Activated B cell treated with CpG ODN at 0.5 μM for 24 hours (primary cell): ENCODE measurements around the gene NUDT22. TPM values are rescaled to one million over a fixed set of nuclear protein-coding genes. Genes with fewer than 3 reads are reported as not detected.
A peak's percentile ranks its signal among the peaks of the same experiment; 100 is the strongest.

Source experiments
- ATAC-seq: fragments of 200-7000 bp; cut with Tn5 transposase; one replicate; pipeline ENCODE4 v1.10.0; 2021; ENCODE audit warnings: low read depth, mild to moderate bottlenecking, moderate library complexity
- CTCF ChIA-PET: fragments of 350-600 bp; sonication (Branson Sonifier 250); formaldehyde crosslinking; loops from one replicate; lab custom pipeline; 2021; ENCODE audit warnings: antibody characterized with exemption; lab: Charles Lee
- POLR2A ChIA-PET: fragments of 350-600 bp; sonication (Branson Sonifier 250); formaldehyde crosslinking; loops from one replicate; lab custom pipeline; 2021; ENCODE audit warnings: antibody characterized with exemption; lab: Charles Lee
- DNase-seq: peaks from one replicate; pipeline ENCODE4 v3.0.0; 2022
- H3K27ac Mint-ChIP-seq: one replicate; pipeline ENCODE4 v1.8.0; 2020; ENCODE audit warnings: mixed read lengths
- H3K27me3 Mint-ChIP-seq: one replicate; pipeline ENCODE4 v1.8.0; 2021; ENCODE audit warnings: mixed read lengths
- H3K36me3 Mint-ChIP-seq: one replicate; pipeline ENCODE4 v1.8.0; 2021; ENCODE audit warnings: low read depth, mixed read lengths
- H3K4me1 Mint-ChIP-seq: one replicate; pipeline ENCODE4 v1.8.0; 2021; ENCODE audit warnings: mixed read lengths
- H3K4me3 Mint-ChIP-seq: one replicate; pipeline ENCODE4 v1.8.0; 2020; ENCODE audit warnings: mild to moderate bottlenecking, mixed read lengths
- H3K9me3 Mint-ChIP-seq: one replicate; pipeline ENCODE4 v1.8.0; 2020; ENCODE audit warnings: mixed read lengths
- CTCF ChIP-seq: fragments of 200-600 bp; IDR thresholded peaks from one replicate; pipeline ENCODE4 v1.8.0; 2022; ENCODE audit warnings: antibody characterized with exemption, mild to moderate bottlenecking
- intact Hi-C: fragments of 100-400 bp; cut with micrococcal nuclease; formaldehyde crosslinking; loops from one replicate; pipeline ENCODE4 v1.15.1; 2024
- total RNA-seq: library from RNA; stranded (reverse); gene quantifications from 2 replicates; pipeline ENCODE4 v1.2.3, GENCODE V29; 2022

Gene NUDT22
- total RNA-seq, 1 donor from 2014 or later = 95.3 TPM

GRCh38 chr11:64253043-64253442, 27.0 kb downstream of the NUDT22 start:
- TF ChIP-seq CTCF = no peak
- no peak for ATAC-seq
- H3K27ac Mint-ChIP-seq = no peak overlapping the region
- H3K36me3 Mint-ChIP-seq = peaks cover 4% of the 10 kb centered on the region
- no peaks in the 10 kb centered on the region for H3K27me3 Mint-ChIP-seq
- DNase-seq = no peak
- intact Hi-C loops = no loop called here
- H3K4me1 Mint-ChIP-seq = peaks cover 13% of the 10 kb centered on the region
- POLR2A ChIA-PET = interaction anchor here (1.3 to 1.9 kb wide), 3 partner anchors 12 to 48 kb away, joined by 6 to 9 read pairs (median 8); partner anchors contain the start of gene FKBP2
- peak overlapping the region; percentile 28 for H3K4me3 Mint-ChIP-seq
- CTCF ChIA-PET = interaction anchor here (2.1 to 2.4 kb wide), 2 partner anchors 16 to 48 kb away, joined by 9 to 13 read pairs; no protein-coding TSS in a partner anchor
- H3K9me3 Mint-ChIP-seq = no peaks in the 10 kb centered on the region

GRCh38 chr11:64253481-64253880, 27.4 kb downstream of the NUDT22 start:
- Mint-ChIP-seq H3K27ac (no peak overlapping the region), H3K4me3 (no peak overlapping the region), H3K36me3 (peaks cover 4% of the 10 kb centered on the region), H3K9me3 (no peaks in the 10 kb centered on the region), H3K27me3 (no peaks in the 10 kb centered on the region), H3K4me1 (peaks cover 13% of the 10 kb centered on the region)
- DNase-seq = no peak
- POLR2A ChIA-PET = interaction anchor here (0.9 to 1.9 kb wide), 2 partner anchors 16 to 48 kb away, joined by 3 to 6 read pairs; no protein-coding TSS in a partner anchor
- CTCF ChIA-PET = no interaction called here
- intact Hi-C loops = no loop called here
- ATAC-seq = no peak
- no peak for TF ChIP-seq CTCF

- peaks cover 14% of the 10 kb centered on the region for H3K4me1 Mint-ChIP-seq
- no peak overlapping the region for H3K4me3 Mint-ChIP-seq
- no peaks in the 10 kb centered on the region for H3K9me3 Mint-ChIP-seq
- intact Hi-C loops = no loop called here
- peaks cover 5% of the 10 kb centered on the region for H3K36me3 Mint-ChIP-seq
- ChIA-PET CTCF (no interaction called here), POLR2A (interaction anchor here (0.5 to 1.9 kb wide), 3 partner anchors 15 to 483 kb away, joined by 3 to 6 read pairs (median 6); no protein-coding TSS in a partner anchor)
- DNase-seq (no peak), ATAC-seq (no peak)
- TF ChIP-seq CTCF = no peak
- H3K27ac Mint-ChIP-seq = no peak overlapping the region
- H3K27me3 Mint-ChIP-seq = no peaks in the 10 kb centered on the region
Observed at GRCh38 chr11:64254326-64254725, 28.3 kb downstream of the NUDT22 start.

- TF ChIP-seq CTCF = no peak
- Mint-ChIP-seq H3K4me1 (peaks cover 21% of the 10 kb centered on the region), H3K27me3 (no peaks in the 10 kb centered on the region), H3K9me3 (no peaks in the 10 kb centered on the region), H3K27ac (no peak overlapping the region), H3K4me3 (no peak overlapping the region), H3K36me3 (peaks cover 9% of the 10 kb centered on the region)
- intact Hi-C loops = no loop called here
- no peak for DNase-seq
- ATAC-seq = no peak
- ChIA-PET POLR2A (interaction anchor here (1.9 kb wide), 1 partner anchor 14 kb away, joined by 6 read pairs; no protein-coding TSS in a partner anchor), CTCF (no interaction called here)
Observed at GRCh38 chr11:64255135-64256128, 29.4 kb downstream of the NUDT22 start.

- no peaks in the 10 kb centered on the region for H3K9me3 Mint-ChIP-seq
Observed at GRCh38 chr11:64256300-64256699, 30.2 kb downstream of the NUDT22 start.

More at GRCh38 chr11:64256300-64256699, 30.2 kb downstream of the NUDT22 start:
- no peak for TF ChIP-seq CTCF
- Mint-ChIP-seq H3K4me1 (peaks cover 19% of the 10 kb centered on the region), H3K27me3 (no peaks in the 10 kb centered on the region), H3K27ac (no peak overlapping the region), H3K36me3 (peaks cover 9% of the 10 kb centered on the region), H3K4me3 (no peak overlapping the region)
- ChIA-PET POLR2A (no interaction called here), CTCF (no interaction called here)
- ATAC-seq (no peak), DNase-seq (no peak)
- intact Hi-C loops = no loop called here
